ENCODE results near the gene BAD.
"Not testable (repeated sequence)": the region's sequence is repeated elsewhere in the genome, so short reads cannot be mapped to it uniquely, and the experiment has no call there.

BAD gene

GRCh38 chr11:64284048-64284961 lies at the start of gene BAD:
Gene BAD, minus strand, starts transcription at chr11:64284665. Its CDS starts 297 bp downstream, at chr11:64284368.
- DNase-seq (ENCODE audit: low read depth): peak; percentile 85

GRCh38 chr11:64333556-64333955 lies 49.1 kb upstream of the BAD start:
- DNase-seq (ENCODE audit: low read depth): no peak

- peak; percentile 55 for DNase-seq (ENCODE audit: low read depth)
Measured at GRCh38 chr11:64331569-64332371, 47.3 kb upstream of the BAD start.

- no peak for DNase-seq (ENCODE audit: low read depth)
Measured at GRCh38 chr11:64330888-64331287, 46.4 kb upstream of the BAD start.

GRCh38 chr11:64327993-64328392 lies 43.5 kb upstream of the BAD start:
- DNase-seq (ENCODE audit: low read depth): no peak

- DNase-seq (ENCODE audit: low read depth): no peak
Measured at GRCh38 chr11:64327375-64327774, 42.9 kb upstream of the BAD start.

- no peak for DNase-seq (ENCODE audit: low read depth)
Measured at GRCh38 chr11:64324692-64325469, 40.4 kb upstream of the BAD start.

- DNase-seq (ENCODE audit: low read depth): not testable (repeated sequence)
Measured at GRCh38 chr11:64323984-64324383, 39.5 kb upstream of the BAD start.

GRCh38 chr11:64323373-64323772 lies 38.9 kb upstream of the BAD start:
- DNase-seq (ENCODE audit: low read depth): no peak

GRCh38 chr11:64322925-64323260 lies 38.4 kb upstream of the BAD start:
- no peak for DNase-seq (ENCODE audit: low read depth)

GRCh38 chr11:64321533-64321932 lies 37.1 kb upstream of the BAD start:
- no peak for DNase-seq (ENCODE audit: low read depth)

- no peak for DNase-seq (ENCODE audit: low read depth)
Measured at GRCh38 chr11:64321026-64321425, 36.6 kb upstream of the BAD start.

GRCh38 chr11:64320556-64320955 lies 36.1 kb upstream of the BAD start:
- DNase-seq (ENCODE audit: low read depth): no peak

- no peak for DNase-seq (ENCODE audit: low read depth)
Measured at GRCh38 chr11:64318766-64319761, 34.6 kb upstream of the BAD start.

GRCh38 chr11:64317961-64318765 lies 33.7 kb upstream of the BAD start, which contains the start of gene PRDX5:
Gene PRDX5, plus strand, starts transcription at chr11:64318121. Its CDS starts 95 bp downstream, at chr11:64318216.
- peak; percentile 93 for DNase-seq (ENCODE audit: low read depth)

- DNase-seq (ENCODE audit: low read depth): peak; percentile 90
Measured at GRCh38 chr11:64317325-64317960, 33.0 kb upstream of the BAD start, which contains the start of gene TRMT112. Gene TRMT112, minus strand, starts transcription at chr11:64317559. Its CDS starts 33 bp downstream, at chr11:64317526.

GRCh38 chr11:64316672-64317324 lies 32.3 kb upstream of the BAD start:
- DNase-seq (ENCODE audit: low read depth): no peak

- not testable (repeated sequence) for DNase-seq (ENCODE audit: low read depth)
Measured at GRCh38 chr11:64315667-64316526, 31.4 kb upstream of the BAD start.

All from stimulated activated CD8-positive, alpha-beta memory T cell treated with anti-CD3 and anti-CD28 coated beads, Interleukin-12 subunit alpha, Interleukin-12 subunit beta, amount 100 ng/mL, for 4 hours (primary cell).